Measurements from ENCODE around the gene RYR1.
"Not testable (repeated sequence)": the region's sequence is repeated elsewhere in the genome, so short reads cannot be mapped to it uniquely, and the experiment has no call there.

Gene RYR1

DNA sequence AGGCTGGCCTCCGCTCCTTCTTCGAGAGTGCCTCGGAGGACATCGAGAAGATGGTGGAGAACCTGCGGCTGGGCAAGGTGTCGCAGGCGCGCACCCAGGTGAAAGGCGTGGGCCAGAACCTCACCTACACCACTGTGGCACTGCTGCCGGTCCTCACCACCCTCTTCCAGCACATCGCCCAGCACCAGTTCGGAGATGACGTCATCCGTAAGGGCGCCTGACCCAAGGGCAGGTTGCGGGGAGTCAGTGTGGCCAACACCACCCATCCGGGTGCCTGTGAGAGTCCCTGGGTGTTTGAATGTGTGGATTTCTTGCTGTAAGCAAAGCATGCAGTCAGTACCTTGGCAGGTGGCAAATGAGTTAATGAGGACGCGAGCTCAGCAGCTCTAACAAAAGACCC lies 78.8 kb downstream of the RYR1 start:
- DNase-seq (ENCODE audit: low read depth in 2 of 2, low spot score in 1 of 2): no peak

DNA sequence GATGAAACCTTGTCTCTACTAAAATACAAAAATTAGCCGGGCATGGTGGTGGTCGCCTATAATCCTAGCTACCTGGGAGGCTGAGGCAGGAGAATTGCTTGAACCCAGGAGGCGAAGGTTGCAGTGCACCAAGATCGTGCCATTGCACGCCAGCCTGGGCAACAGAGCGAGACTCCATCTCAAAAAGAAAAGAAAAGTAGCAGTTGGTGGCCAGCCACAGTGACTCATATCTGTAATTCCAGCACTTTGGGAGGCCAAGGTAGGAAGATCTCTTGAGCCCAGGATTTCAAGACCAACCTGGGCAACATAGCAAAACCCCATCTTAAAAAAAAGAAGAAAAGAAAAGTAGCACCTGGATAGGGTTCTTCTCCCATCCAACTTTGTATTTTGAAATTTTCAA lies 79.7 kb downstream of the RYR1 start:
- DNase-seq (ENCODE audit: low read depth in 2 of 2, low spot score in 1 of 2): not testable (repeated sequence)

DNA sequence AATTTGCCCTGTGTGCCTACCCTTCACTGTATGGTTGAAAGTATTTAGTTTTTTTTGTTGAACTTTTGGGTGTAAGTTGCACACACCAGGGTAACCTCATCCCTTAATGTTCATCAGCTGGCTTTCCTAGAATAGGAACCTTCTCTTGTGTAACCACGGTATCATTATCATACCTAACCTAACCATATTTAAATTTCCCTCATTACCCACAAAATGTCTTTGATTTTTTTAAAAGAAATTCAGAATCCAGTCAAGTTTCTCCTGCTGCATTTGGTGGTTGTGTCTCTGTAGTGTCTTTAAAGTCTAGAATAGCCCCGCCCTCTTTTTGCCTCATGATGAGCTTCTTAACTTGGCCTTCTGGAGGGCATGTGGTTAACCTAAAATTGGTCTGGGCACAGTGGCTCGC lies 80.3 kb downstream of the RYR1 start:
- no peak for DNase-seq (ENCODE audit: low read depth in 2 of 2, low spot score in 1 of 2)

DNA sequence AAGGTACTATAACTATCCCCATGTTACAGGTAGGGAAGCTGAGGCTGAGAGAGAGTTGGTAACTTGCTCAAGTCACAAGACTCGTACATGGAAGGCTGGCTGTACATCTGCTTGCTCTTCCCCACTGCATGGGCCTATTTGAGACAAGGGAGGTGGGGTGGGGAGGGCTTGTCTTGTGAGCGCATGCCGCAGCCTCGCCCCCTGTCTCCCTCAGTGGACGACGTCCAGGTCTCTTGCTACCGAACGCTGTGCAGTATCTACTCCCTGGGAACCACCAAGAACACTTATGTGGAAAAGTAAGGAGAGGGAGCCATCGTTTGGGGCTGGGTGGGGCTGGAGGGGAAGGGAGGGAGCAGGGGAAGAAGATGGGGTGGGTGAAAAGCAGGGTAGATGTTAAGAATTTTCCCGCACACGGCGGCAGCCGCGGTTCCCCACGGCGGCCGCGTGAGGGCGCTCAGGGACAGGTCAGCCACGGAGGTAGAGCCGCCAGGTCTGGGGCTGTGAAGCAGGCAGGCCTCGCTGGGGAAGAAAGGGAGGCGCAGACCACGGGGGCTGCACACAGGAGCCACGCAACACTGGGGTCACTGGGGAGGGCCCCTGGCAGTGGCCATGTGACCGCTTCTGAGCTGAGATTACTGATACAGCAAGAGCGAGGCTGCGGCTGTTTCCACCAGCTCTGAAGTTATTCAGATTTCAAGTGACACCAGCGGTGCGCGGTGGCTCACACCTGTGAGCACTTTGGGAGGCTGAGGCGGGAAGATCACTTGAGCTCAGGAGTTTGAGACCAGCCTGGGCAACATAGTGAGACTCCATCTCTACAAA lies 81.5 kb downstream of the RYR1 start:
- peak; percentile 20 to 52 for DNase-seq (ENCODE audit: low read depth in 2 of 2, low spot score in 1 of 2)

DNA sequence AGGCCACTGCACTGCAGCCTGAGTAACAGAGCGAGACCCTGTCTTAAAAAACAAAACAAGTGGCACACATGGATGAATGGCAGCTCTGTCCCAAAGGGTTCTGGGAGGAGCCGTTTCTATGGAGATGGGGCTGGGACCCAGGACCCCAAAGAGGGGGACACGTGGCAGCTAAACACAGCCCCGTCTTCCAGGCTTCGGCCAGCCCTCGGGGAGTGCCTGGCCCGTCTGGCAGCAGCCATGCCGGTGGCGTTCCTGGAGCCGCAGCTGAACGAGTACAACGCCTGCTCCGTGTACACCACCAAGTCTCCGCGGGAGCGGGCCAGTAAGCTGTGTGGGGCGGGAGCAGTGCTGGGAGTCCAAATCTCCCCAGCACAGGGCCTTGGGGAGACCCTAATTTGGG lies 82.4 kb downstream of the RYR1 start:
- DNase-seq (ENCODE audit: low read depth in 2 of 2, low spot score in 1 of 2): no peak

DNA sequence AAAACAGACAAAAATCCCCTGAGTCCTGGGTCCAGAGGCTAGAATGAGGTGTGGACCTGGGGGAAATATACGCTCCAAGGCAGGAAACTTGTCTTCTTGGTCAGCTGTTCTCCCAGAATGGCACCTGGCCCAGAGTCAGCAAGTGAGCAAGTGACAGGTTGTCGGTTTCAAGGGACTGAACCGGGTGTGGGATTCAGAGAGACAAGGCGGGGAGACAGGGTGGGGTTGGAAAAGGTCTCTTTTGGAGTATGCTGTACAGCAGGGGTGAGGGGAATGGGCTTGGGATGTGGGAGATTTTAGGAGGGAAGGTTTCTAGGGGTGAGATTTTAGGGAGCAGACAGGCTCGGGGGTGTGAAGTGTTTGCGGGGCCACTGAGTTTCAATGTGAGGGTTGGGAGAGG lies 83.3 kb downstream of the RYR1 start:
- no peak for DNase-seq (ENCODE audit: low read depth in 2 of 2, low spot score in 1 of 2)

DNA sequence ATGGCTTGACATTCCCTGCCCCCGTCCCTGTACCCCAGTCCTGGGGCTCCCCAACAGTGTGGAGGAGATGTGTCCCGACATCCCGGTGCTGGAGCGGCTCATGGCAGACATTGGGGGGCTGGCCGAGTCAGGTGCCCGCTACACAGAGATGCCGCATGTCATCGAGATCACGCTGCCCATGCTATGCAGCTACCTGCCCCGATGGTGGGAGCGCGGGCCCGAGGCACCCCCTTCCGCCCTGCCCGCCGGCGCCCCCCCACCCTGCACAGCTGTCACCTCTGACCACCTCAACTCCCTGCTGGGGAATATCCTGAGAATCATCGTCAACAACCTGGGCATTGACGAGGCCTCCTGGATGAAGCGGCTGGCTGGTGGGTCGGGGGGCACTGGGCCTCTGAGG lies 83.8 kb downstream of the RYR1 start:
- no peak for DNase-seq (ENCODE audit: low read depth in 2 of 2, low spot score in 1 of 2)

DNA sequence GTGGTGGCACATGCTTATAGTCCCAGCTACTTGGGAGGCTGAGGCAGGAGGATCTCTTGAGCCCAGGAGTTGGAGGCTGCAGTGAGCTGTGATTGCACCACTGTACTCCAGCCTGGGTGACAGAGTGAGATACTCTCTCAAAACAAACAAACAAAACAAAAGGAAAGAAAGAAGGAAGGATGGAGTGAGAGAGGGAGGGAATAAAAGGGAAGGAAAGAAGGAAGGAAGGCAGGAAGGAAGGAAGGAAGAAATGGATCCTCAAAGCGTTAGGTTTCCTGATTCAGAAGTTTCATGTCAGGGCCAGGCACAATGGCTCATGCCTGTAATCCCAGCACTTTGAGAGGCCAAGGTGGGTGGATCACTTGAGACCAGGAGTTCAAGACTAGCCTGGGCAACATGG lies 84.5 kb downstream of the RYR1 start:
- DNase-seq (ENCODE audit: low read depth in 2 of 2, low spot score in 1 of 2): not testable (repeated sequence)

DNA sequence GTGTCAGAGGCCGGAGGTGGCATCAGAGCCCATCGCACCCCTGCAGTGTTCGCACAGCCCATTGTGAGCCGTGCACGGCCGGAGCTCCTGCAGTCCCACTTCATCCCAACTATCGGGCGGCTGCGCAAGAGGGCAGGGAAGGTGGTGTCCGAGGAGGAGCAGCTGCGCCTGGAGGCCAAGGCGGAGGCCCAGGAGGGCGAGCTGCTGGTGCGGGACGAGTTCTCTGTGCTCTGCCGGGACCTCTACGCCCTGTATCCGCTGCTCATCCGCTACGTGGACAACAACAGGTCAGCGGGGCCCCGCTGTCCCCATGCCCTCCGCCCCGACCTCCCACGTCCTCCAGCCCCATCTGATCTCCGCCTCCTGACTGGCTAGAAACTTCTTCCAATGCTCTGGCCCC lies 85.7 kb downstream of the RYR1 start:
- DNase-seq (ENCODE audit: low read depth in 2 of 2, low spot score in 1 of 2): no peak

DNA sequence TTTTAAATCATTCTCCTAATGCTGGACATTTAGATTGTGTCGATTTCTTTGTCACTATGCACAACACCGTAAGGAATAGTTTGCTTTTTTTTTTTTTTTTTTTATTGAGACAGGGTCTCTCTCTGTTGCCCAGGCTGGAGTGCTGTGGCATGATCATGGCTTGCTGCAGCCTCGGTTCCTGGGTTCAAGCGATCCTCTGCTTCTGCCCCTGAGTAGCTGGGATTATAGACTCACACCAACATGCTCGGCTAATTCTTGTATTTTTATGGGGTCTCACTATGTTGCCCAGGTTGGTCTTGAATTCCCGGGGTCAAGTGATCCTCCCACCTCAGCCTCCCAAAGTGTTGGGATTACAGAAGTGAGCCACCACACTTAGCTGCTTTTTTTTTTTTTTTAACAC lies 86.5 kb downstream of the RYR1 start:
- DNase-seq (ENCODE audit: low read depth in 2 of 2, low spot score in 1 of 2): no peak

DNA sequence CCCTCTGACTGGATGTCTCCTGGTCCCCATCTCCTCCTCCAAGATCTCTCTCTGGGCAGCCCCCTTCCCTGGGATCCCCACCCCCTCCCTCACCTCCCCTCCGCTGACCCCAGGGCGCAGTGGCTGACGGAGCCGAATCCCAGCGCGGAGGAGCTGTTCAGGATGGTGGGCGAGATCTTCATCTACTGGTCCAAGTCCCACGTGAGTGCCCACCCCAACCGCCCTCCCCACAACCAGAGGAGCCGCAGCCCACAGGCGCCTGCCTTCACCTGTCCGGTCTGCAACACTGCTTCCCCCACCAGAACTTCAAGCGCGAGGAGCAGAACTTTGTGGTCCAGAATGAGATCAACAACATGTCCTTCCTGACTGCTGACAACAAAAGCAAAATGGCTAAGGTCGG lies 89.4 kb downstream of the RYR1 start:
- no peak for DNase-seq (ENCODE audit: low read depth in 2 of 2, low spot score in 1 of 2)

DNA sequence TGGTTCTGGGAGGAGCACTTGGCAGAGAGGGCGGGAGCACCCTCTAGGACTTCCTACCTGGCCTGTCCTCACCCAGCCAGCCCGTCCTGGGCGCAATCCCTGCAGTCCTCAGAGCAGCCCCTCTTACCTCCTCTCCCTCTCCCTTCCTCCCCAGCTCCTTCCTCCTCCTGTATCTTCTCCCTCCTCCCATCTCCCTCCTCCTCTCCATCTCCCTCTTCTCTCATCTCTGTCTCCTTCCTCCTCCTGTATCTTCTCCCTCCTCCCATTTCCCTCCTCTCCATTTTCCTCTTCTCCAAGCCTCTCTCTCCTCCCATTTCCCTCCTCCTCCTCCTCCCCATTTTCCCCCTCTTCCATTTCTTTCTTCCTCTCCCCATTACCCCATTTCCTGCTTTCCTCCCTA lies 89.8 kb downstream of the RYR1 start:
- DNase-seq (ENCODE audit: low read depth in 2 of 2, low spot score in 1 of 2): no peak

DNA sequence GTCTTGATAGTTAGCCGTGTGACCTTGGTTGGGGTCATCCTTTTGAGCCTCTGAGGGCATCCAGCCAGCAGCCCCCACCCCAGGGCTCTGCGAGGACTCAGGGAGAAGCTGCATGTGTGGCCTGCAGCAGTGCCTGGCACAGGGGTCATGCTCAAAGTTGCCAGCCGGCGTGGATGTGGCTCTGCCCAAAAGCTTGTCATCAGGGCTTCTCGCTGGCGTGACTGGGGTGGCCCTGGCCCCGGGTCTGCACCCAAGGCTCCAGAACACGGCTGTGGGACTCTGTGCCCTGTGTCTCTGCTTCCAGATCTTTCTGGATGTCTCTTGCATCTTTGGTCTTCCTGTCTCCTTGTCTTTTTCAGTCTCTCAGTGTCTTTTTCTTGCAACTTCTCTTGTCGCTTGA lies 90.9 kb downstream of the RYR1 start:
- DNase-seq (ENCODE audit: low read depth in 2 of 2, low spot score in 1 of 2): no peak

DNA sequence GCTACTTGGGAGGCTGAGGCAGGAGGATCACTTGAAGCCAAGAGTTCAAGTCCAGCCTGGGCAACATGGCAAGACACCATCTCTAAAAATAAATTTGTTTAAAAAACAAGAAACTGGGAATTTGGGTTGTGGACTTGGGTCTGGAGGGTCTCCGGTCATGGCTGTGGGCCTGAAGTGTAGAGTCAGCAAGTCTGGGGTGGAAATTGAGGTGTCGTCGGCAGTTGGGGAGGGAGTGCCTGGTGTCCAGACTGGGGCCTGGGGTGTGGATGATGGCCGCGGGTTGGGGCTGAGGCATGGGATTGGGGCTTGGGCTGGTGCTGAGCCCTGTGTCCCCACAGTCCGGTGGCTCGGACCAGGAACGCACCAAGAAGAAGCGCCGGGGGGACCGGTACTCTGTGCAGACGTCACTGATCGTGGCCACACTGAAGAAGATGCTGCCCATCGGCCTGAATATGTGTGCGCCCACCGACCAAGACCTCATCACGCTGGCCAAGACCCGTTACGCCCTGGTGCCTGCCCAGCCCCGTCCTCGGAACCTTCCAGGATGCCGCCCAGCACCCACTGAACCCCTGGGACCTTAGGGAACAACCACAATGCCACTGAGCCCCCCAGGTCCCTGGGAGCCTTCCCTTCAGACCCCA lies 91.6 kb downstream of the RYR1 start:
- DNase-seq (ENCODE audit: low read depth in 2 of 2, low spot score in 1 of 2): no peak

DNA sequence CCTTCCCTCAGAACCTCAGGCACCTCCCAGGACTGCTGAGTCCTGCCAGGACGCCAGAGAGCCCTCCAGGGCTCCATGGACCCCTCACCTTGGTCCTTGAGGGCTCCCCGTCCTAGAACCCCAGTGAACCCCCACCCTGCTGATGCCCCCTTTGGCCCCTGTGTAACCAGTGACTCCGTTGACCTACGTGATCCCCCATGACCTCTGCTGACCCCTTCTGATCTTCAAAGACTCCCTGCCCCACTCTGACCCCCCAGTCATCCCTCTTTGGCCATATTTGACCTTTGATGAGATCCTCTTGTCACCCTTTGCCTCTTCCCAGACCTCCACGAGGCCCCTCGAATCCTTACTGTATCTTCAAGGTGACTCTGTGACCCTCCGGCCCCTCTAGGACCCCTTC lies 92.9 kb downstream of the RYR1 start:
- DNase-seq (ENCODE audit: low read depth in 2 of 2, low spot score in 1 of 2): no peak

DNA sequence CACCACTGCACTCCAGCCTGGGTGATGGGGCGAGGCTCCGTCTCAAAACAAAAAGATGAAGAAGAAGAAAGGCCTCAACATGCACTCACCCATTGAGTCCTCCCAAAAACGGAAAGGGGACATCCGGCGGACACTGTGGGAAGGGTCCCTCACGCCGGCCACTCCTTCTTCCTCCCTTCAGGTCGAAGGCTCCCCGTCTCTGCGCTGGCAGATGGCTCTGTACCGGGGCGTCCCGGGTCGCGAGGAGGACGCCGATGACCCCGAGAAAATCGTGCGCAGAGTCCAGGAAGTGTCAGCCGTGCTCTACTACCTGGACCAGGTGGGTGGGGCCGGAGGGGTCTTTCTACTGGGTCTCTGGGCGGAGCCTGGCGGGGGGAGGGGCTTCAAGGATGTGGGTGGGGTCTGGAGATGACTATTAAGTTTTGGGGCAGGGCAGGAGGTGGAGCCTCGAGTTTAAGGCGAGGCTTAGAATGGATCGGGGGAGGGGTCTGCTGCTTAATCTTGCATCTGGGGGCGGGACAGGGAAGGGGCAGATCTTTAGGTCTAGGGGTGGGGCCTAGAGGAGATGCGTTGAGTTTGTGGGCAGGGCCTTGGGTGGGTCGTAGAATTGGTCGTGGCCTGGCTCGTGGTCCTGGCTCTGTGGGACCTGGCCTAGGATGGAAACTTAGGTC lies 94.1 kb downstream of the RYR1 start:
- no peak for DNase-seq (ENCODE audit: low read depth in 2 of 2, low spot score in 1 of 2)

DNA sequence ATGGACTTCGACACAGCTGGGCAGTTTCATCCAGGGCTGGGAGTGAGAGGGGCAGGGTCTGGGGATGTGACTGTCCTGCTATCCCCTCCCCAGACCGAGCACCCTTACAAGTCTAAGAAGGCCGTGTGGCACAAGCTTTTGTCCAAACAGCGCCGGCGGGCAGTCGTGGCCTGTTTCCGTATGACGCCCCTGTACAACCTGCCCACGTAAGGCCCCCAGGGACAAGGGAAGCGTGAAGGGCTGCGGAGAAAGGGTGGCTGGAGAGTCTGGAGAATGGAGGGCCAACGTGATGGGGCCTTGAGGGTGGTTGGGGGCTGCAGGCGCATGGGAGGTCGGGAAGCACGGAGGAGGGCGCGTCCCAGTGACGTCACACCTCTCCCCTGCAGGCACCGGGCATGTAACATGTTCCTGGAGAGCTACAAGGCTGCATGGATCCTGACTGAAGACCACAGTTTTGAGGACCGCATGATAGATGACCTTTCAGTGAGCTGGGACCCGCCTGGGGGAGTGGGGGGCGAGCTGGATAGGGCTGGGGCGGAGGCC lies 94.8 kb downstream of the RYR1 start:
- DNase-seq (ENCODE audit: low read depth in 2 of 2, low spot score in 1 of 2): no peak

DNA sequence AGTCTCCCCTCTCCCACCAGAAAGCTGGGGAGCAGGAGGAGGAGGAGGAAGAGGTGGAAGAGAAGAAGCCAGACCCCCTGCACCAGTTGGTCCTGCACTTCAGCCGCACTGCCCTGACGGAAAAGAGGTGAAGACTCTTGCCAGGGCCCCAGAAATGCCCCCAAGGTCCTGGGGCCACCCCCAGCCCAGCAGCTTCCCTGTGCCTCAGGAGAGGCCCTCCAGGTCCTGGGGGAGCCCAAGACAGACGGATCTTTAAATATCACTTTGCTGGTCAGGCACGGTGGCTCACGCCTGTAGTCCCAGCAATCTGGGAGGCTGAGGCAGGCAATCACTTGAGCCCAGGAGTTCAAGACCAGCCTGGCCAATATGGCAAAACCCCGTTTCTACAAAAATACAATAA lies 95.4 kb downstream of the RYR1 start:
- DNase-seq (ENCODE audit: low read depth in 2 of 2, low spot score in 1 of 2): no peak

DNA sequence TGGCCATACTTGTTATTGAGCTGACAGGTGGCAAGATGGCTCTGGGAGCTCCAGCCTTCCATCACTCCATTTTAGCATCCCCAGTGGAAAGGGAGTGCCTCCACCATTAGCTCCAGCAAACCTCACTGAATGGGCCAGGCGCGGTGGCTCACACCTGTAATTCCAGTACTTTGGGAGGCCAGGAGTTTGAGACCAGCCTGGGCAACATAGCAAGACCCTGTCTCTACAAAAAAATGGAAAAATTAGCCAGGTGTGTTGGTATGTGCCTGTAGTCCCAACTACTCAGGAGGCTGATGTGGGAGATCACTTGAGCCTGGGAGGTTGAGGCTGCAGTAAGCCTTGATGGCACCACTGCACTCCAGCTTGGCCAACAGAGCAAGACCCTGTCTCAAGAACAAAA lies 98.0 kb downstream of the RYR1 start:
- DNase-seq (ENCODE audit: low read depth in 2 of 2, low spot score in 1 of 2): no peak

DNA sequence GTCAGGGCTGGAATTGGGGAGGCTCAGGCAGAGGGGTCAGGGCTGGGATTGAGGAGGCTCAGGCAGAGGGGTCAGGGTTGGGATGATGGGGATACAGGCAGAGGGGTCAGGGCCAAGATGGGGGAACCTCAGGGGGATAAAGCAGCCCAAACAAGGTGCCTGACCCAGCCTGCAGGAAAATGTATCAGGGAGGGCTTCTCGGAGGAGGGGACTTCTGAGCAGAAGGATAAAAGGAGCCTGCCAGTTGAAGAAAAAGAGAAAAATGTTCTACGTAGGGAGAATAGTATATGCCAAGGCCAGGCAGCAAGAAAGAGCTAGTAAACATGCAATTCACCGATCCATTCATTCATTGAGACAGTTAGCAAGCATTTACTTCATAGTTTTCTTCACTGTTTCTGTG lies 99.4 kb downstream of the RYR1 start:
- no peak for DNase-seq (ENCODE audit: low read depth in 2 of 2, low spot score in 1 of 2)

DNA sequence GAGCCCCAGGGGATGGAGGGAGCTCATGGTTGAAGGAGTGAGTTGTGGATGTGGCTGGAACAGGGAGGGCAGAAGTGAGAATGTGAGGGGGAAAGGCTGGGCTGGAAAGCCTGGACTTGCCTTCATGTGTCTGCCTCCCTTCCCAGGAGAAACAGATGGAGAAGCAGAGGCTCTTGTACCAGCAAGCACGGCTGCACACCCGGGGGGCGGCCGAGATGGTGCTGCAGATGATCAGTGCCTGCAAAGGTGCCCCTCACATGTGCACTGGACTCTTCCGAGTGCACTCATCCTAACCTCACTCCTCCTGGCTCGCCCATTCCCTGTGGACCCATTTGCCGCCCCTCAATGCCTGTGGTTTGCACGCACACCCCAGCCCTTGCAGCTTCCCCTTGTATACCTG lies 101.1 kb downstream of the RYR1 start:
- DNase-seq (ENCODE audit: low read depth in 2 of 2, low spot score in 1 of 2): no peak

DNA sequence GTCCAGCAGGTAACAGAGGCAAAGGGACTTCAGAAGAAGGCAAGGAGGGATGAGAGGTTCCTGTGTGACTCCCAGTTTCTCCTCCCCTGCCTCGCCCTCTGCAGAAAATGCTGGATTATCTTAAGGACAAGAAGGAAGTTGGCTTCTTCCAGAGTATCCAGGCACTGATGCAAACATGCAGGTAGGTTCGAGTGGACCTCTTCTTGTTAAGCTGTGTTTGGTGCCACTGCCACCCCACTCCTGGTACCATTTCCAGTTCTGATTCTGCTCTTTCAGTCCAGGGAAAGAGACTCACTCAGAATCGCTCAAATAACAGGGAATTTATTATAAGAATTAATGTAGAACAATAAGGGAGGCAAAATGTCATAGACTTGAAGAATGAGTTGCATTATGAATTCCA lies 101.7 kb downstream of the RYR1 start:
- no peak for DNase-seq (ENCODE audit: low read depth in 2 of 2, low spot score in 1 of 2)

Measured in stimulated activated CD8-positive, alpha-beta memory T cell treated with anti-CD3 and anti-CD28 coated beads, Interleukin-4, amount 100 ng/mL, for 1 hour (primary cell).